Measurements from ENCODE around the gene KDM1A. TPM values are rescaled to one million over a fixed set of nuclear protein-coding genes. Genes with fewer than 3 reads are reported as not detected.

Gene KDM1A
- total RNA-seq, 1 donor from 2014 or later, result 332 TPM

DNA sequence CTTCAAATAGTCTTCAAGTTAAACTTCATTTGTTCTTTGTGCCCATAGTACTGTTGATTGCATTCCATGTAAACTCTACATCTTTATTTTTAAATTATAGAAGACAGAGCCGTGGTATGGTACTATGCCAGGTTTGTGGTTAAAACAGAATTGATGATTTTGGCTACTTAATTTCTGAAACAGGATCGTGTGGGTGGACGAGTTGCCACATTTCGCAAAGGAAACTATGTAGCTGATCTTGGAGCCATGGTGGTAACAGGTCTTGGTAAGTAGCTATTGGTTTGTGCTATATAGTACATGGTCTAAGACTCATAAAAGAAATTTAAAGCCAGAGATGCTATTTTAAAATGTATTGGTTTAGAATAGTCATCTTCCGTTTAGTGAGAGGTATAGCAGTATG, 38.0 kb downstream of the KDM1A start:
- Histone ChIP-seq H3F3A (ENCODE audit: low read depth) (peaks cover 11% of the 10 kb centered on the region), H3K4me2 (no peak overlapping the region), H3K9ac (no peak overlapping the region), H4K20me1 (ENCODE audit: low read depth) (peaks cover 70% of the 10 kb centered on the region), H3K4me3 (no peak overlapping the region), H3K27me3 (no peaks in the 10 kb centered on the region), H2AFZ (replicated peaks) (no peak overlapping the region), H3K79me2 (ENCODE audit: low read depth) (peaks cover 64% of the 10 kb centered on the region), H3K36me3 (peaks cover 47% of the 10 kb centered on the region), H3K27ac (no peak overlapping the region), H3K9me3 (ENCODE audit: low read depth) (no peaks in the 10 kb centered on the region), H3K4me1 (no peaks in the 10 kb centered on the region)
- TF ChIP-seq, protein P1, sequence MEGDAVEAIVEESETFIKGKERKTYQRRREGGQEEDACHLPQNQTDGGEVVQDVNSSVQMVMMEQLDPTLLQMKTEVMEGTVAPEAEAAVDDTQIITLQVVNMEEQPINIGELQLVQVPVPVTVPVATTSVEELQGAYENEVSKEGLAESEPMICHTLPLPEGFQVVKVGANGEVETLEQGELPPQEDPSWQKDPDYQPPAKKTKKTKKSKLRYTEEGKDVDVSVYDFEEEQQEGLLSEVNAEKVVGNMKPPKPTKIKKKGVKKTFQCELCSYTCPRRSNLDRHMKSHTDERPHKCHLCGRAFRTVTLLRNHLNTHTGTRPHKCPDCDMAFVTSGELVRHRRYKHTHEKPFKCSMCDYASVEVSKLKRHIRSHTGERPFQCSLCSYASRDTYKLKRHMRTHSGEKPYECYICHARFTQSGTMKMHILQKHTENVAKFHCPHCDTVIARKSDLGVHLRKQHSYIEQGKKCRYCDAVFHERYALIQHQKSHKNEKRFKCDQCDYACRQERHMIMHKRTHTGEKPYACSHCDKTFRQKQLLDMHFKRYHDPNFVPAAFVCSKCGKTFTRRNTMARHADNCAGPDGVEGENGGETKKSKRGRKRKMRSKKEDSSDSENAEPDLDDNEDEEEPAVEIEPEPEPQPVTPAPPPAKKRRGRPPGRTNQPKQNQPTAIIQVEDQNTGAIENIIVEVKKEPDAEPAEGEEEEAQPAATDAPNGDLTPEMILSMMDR (IDR thresholded peaks at IDR 0.05), result no peak
- TF ChIP-seq EZH2 (IDR thresholded peaks at IDR 0.05) (no peak), EZH2phosphoT487 (IDR thresholded peaks at IDR 0.05) (no peak)
- Mint-ChIP-seq H3K27me3 (ENCODE audit: insufficient read depth, low read depth) (no peaks in the 10 kb centered on the region), H3K27ac (no peak overlapping the region), H3K9me3 (no peaks in the 10 kb centered on the region), H3K4me1 (no peaks in the 10 kb centered on the region), H3K36me3 (peaks cover 36% of the 10 kb centered on the region), H3K4me3 (no peak overlapping the region)
- DNase-seq (ENCODE audit: low spot score), result no peak

DNA sequence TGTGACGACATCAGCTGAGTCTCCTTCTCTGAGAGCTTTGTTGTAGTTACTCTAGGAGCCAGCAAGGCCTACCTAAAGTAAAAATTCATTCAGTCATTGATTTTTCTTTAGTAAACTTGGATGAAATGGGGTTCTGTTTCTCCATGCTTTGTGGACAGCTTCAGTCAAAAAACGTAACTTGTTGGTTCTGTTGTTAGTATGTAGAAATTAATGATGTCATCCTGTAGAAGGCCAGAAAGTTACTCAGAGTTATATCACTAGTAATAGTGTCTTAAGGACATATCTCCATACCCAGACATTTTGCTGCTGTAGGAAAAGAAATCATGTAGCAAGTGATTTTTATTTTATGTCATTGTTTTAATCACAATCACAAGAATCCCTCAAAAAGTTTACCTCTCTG, 43.0 kb downstream of the KDM1A start:
- peaks cover 31% of the 10 kb centered on the region for H3K36me3 Mint-ChIP-seq
- H3K27ac Mint-ChIP-seq, result no peak overlapping the region

DNA sequence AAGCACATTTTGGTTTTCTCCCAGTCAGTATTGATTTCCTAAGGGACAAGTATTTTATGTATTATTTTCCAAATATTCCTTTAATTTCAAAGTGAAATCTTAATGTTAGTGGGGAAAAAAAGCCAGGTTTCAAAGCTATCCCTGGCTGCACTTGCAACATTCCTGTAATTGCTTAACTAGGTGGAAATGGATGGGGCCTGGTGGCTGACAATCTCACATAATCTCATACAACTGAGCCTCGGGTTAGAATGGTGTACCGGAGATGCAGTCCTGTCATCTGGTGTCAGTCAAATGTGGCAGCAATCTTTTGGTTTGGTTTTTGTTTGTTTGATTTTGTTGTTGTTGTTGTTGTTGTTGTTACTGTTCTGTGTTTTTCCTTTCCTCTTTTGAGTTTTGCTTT, 46.1 kb downstream of the KDM1A start:
- Histone ChIP-seq H4K20me1 (ENCODE audit: low read depth) (peaks cover 88% of the 10 kb centered on the region), H3K27me3 (no peaks in the 10 kb centered on the region), H3K36me3 (peaks cover 22% of the 10 kb centered on the region), H3K9me3 (ENCODE audit: low read depth) (no peaks in the 10 kb centered on the region), H3K4me2 (no peak overlapping the region), H3K4me1 (no peaks in the 10 kb centered on the region), H3K27ac (no peak overlapping the region), H3F3A (ENCODE audit: low read depth) (peaks cover 8% of the 10 kb centered on the region), H3K79me2 (ENCODE audit: low read depth) (peaks cover 37% of the 10 kb centered on the region), H2AFZ (replicated peaks) (no peak overlapping the region), H3K4me3 (no peak overlapping the region), H3K9ac (no peak overlapping the region)
- Mint-ChIP-seq H3K27ac (no peak overlapping the region), H3K4me1 (no peaks in the 10 kb centered on the region), H3K27me3 (ENCODE audit: insufficient read depth, low read depth) (no peaks in the 10 kb centered on the region), H3K36me3 (peaks cover 38% of the 10 kb centered on the region), H3K4me3 (no peak overlapping the region), H3K9me3 (no peaks in the 10 kb centered on the region)
- TF ChIP-seq EZH2phosphoT487 (IDR thresholded peaks at IDR 0.05) (no peak), EZH2 (IDR thresholded peaks at IDR 0.05) (no peak)
- TF ChIP-seq, protein P1 (IDR thresholded peaks at IDR 0.05), result no peak
- DNase-seq (ENCODE audit: low spot score), result no peak

More for the DNA sequence above, 43.0 kb downstream of the KDM1A start:
- Histone ChIP-seq H4K20me1 (ENCODE audit: low read depth) (peaks cover 78% of the 10 kb centered on the region), H3K27me3 (no peaks in the 10 kb centered on the region), H2AFZ (replicated peaks) (no peak overlapping the region), H3K9ac (no peak overlapping the region), H3K4me3 (no peak overlapping the region), H3F3A (ENCODE audit: low read depth) (peaks cover 8% of the 10 kb centered on the region), H3K9me3 (ENCODE audit: low read depth) (no peaks in the 10 kb centered on the region), H3K36me3 (peaks cover 24% of the 10 kb centered on the region), H3K4me1 (no peaks in the 10 kb centered on the region), H3K79me2 (ENCODE audit: low read depth) (peaks cover 56% of the 10 kb centered on the region), H3K4me2 (no peak overlapping the region), H3K27ac (no peak overlapping the region)
- TF ChIP-seq EZH2 (IDR thresholded peaks at IDR 0.05) (no peak), EZH2phosphoT487 (IDR thresholded peaks at IDR 0.05) (no peak)
- TF ChIP-seq, protein P1 (IDR thresholded peaks at IDR 0.05), result no peak
- no peaks in the 10 kb centered on the region for H3K9me3 Mint-ChIP-seq
- H3K4me1 Mint-ChIP-seq, result no peaks in the 10 kb centered on the region
- H3K4me3 Mint-ChIP-seq, result no peak overlapping the region
- no peaks in the 10 kb centered on the region for H3K27me3 Mint-ChIP-seq (ENCODE audit: insufficient read depth, low read depth)
- no peak for DNase-seq (ENCODE audit: low spot score)

Data from neural progenitor cell (in vitro differentiated cells).